Islet precursor cell (in vitro differentiated cells): Measurements from ENCODE around the gene MYO15B.

ENCODE experiments used
- DNase-seq: peaks from one replicate; pipeline ENCODE4 v3.0.0-alpha.2; 2018

Gene MYO15B

GRCh38 chr17:75587675-75588595 is at the start of gene MYO15B:
TSS of gene MYO15B (plus strand) at chr17:75587800. CDS start at chr17:75588058, 258 bp downstream.
- DNase-seq = peak; percentile 89

- peak; percentile 68 for DNase-seq
Observed at GRCh38 chr17:75539967-75540729, 47.5 kb upstream of the MYO15B start.

GRCh38 chr17:75540923-75541503 is 46.6 kb upstream of the MYO15B start:
- DNase-seq = peak; percentile 51

- peak; percentile 72 for DNase-seq
Observed at GRCh38 chr17:75542229-75542628, 45.4 kb upstream of the MYO15B start.

GRCh38 chr17:75542728-75543336 is 44.8 kb upstream of the MYO15B start:
- DNase-seq = peak; percentile 62

- no peak for DNase-seq
Observed at GRCh38 chr17:75544250-75544649, 43.4 kb upstream of the MYO15B start.

- DNase-seq = no peak
Observed at GRCh38 chr17:75546181-75546580, 41.4 kb upstream of the MYO15B start.

- no peak for DNase-seq
Observed at GRCh38 chr17:75547091-75547490, 40.5 kb upstream of the MYO15B start.

GRCh38 chr17:75548813-75549212 is 38.8 kb upstream of the MYO15B start:
- no peak for DNase-seq

GRCh38 chr17:75549246-75550138 is 38.1 kb upstream of the MYO15B start:
- peak; percentile 94 for DNase-seq

- no peak for DNase-seq
Observed at GRCh38 chr17:75550139-75550465, 37.5 kb upstream of the MYO15B start.

GRCh38 chr17:75551266-75551665 is 36.3 kb upstream of the MYO15B start:
- DNase-seq = peak; percentile 84

- peak; percentile 100 for DNase-seq
Observed at GRCh38 chr17:75552425-75553294, 34.9 kb upstream of the MYO15B start.

- no peak for DNase-seq
Observed at GRCh38 chr17:75553295-75554110, 34.1 kb upstream of the MYO15B start.

- no peak for DNase-seq
Observed at GRCh38 chr17:75555679-75556153, 31.9 kb upstream of the MYO15B start.

- DNase-seq = peak; percentile 91
Observed at GRCh38 chr17:75557075-75557851, 30.3 kb upstream of the MYO15B start.

GRCh38 chr17:75557852-75558665 is 29.5 kb upstream of the MYO15B start:
- DNase-seq = no peak
